ENCODE data around the gene RCSD1.

RCSD1 gene

GRCh38 chr1:167618366-167618765 is 11.7 kb upstream of the RCSD1 start:
- DNase-seq (ENCODE audit: low read depth) = no peak

DNA sequence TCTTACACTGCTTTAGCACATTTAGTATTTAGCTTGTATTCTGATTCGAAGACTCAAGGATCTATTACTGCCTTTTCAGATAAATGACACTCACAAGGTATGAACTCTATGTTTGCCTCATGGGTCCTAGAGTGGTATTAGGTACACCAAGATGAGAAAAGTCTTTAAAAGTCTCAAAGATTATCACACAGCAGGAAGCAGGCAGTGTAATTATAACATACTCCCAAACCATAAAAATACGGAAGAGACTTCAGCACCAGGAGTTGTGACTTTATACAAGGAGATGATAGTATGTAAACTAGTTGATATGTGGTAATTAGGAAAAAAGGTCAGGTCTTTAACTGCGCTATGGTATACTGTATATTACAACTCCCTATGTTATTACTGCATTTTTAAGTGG is 11.2 kb upstream of the RCSD1 start:
- no peak for DNase-seq (ENCODE audit: low read depth)

DNA sequence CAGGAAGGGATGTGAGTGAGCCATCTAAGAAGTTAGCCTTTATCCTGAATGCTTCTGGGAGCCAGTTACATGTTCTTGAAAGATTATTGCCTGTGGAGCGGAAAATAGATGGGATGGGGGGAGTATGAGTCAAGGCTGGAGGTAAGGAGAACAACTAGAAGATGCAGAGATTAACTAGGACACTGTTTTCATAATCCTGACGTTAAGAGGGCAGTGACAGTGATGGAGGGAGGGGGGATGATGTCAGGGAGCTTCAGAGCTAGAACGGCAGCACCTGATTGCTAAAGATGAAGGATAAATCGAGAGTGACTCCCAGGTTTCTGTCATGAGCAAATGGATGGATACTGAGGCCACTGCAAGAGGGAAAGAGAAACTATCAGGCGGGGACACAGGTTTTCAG is 10.0 kb upstream of the RCSD1 start:
- no peak for DNase-seq (ENCODE audit: low read depth)

DNA sequence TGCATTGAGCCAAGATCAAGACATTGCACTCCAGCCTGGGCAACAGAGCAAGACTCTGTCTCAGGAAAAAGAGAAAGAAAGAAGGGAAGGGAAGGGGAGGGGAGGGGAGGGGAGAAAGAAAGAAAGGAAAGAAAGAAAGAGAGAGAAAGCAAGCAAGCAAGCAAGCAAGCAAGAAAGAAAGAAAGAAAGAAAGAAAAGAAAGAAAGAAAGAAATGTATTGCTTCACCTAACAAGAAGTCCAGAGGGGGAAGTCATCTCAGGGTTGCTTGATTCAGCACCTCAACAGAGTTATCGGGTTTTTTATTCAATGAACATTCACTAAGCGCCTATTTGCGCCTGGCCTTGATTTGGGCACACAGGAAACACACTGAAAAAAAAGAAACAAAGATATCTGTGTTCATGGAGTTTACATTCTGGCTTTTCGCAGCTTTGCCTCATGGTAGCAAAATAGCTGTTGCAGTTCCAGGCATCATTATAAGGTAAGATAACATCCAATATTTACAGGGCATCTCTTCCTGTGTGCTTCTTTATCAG is 8.2 kb upstream of the RCSD1 start:
- no peak for DNase-seq (ENCODE audit: low read depth)

- no peak for DNase-seq (ENCODE audit: low read depth)
Measured at GRCh38 chr1:167623951-167624350, 6.1 kb upstream of the RCSD1 start.

- no peak for DNase-seq (ENCODE audit: low read depth)
Measured at GRCh38 chr1:167625040-167625823, 4.8 kb upstream of the RCSD1 start.

- DNase-seq (ENCODE audit: low read depth) = no peak
Measured at GRCh38 chr1:167627615-167627864, 2.5 kb upstream of the RCSD1 start.

DNA sequence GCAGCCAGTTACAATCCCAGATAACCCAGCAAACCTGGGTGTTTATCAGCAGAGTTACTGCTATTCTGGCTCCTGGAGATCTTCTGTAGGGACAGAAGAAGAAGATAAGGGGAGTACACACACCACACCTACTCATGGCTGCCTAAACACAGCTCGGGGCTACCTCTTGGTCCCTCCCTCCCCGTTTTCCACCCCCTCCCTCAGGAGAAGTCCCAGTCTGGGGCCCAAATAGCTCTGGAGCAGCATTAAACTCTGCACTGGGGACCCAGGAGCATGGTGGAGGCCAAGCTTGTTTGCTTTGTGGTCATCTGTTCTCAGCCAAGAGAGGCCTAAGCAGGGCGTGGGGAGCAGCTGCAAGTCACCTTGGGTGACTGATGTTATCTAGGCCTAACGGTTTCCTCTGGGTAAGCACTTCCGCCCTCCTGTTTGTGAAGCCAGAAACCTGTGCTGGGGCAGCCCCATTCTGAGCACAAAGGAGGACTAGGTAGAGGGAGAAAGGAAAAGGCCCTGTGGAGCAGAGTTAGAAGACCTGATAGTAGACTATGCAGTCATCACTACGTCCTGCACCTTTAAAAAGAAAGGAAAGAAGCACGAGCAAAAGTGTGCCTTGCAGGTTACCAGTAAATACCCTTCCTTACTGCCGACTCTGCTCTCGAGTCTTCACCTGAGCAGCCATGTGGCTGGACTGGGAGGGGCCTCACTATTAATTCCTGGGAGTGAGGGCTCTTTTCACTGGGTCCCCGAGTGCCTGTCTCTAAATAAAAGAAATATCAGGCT is 2.0 kb upstream of the RCSD1 start:
- DNase-seq (ENCODE audit: low read depth) = peak; percentile 69

- DNase-seq (ENCODE audit: low read depth) = no peak
Measured at GRCh38 chr1:167628741-167629515, 1.1 kb upstream of the RCSD1 start.

DNA sequence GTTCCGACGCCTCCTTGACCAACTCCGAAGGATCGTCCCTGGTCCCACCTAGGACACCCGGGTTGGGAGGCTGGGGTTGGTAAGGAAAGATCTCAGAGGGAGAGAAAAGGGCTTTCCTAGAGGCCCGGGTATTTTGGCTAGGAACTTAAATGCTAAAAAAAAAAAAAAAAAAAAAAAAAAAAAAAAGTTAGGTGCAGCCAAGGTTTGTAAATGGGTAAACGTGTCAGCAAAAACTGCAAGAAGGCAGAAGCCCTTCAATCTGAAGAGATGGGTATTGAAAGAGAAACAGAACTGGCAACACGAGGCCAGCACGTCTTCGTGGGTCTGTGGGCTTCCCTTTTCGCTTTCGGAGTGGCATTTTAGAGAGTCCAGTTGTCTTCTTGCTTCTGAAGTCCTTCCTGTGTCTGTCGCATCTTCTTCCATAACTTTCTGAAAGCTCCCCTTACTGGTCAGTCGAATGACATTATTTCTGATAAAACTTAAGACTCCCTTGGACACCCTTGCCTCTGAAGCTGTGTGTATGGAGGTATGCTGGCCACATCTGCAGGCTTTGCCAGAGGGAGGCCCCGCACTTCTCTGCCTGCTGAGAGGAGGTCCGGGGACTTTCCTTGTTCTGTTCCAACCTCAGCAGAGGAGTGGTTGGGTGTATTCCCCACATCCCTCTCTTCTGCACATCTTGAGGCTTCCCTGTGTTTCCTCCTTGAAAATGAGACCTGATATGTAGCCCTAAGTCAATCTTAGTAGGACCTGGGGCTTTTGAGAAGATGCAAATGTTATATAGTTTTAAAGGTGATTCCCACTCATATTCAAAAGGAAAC is 745 bp downstream of the RCSD1 start:
- no peak for DNase-seq (ENCODE audit: low read depth)

DNA sequence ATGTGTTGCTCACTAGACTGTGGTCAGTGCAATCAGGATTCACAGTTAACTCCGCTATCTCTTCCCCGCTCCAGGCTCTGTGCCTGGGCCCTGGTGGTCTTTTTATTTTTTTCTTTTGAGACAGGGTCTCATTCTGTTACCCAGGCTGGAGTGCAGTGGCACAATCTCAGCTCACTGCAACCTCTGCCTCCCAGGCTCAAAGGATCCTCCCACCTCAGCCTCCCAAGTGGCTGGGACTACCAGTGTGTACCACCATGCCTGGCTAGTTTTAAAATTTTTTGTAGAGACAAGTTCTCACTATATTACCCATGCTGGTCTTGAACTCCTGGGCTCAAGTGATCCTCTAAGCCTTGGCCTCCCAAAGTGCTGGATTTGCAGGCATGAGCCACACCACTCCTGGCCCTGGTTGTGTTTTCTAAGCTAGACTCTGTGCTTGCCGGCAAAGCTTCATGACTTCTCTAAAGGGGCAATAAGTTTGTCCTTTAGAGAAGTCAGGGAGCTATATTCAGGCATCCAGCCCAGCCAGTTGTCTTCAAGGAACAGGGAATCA is 1.4 kb downstream of the RCSD1 start:
- DNase-seq (ENCODE audit: low read depth) = no peak

DNA sequence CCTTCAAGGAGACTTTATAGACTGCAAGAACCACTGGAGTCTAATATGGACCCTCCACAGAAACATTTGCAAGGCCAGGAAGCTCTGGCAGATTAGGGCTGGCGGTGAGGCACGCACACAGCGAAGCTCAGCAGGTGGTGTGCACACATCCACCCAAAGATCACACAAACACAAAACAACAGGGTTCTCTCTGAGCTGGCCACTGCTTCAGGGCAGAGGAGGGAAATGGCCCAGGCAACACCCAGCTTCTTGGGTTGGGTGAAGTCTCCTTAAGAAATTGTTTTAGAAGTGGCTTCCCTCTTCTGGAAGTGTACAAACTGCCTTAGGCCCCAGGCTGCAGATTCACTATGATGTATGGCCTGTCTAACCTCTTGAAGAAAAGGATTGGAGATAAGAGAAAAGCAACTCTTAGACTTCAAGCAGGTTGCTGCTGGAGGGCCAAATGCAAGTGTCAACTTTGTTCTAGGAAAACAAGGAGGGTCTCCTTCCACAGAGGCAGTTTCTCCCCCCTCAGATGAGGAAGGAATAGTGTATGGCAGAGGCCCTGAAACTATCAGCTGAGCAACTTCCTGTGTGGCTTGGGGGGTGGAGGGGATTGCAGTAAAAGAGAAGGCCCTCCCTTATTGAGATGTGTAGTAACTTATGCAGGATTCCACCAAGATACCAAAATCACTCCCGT is 2.0 kb downstream of the RCSD1 start:
- DNase-seq (ENCODE audit: low read depth) = no peak

DNA sequence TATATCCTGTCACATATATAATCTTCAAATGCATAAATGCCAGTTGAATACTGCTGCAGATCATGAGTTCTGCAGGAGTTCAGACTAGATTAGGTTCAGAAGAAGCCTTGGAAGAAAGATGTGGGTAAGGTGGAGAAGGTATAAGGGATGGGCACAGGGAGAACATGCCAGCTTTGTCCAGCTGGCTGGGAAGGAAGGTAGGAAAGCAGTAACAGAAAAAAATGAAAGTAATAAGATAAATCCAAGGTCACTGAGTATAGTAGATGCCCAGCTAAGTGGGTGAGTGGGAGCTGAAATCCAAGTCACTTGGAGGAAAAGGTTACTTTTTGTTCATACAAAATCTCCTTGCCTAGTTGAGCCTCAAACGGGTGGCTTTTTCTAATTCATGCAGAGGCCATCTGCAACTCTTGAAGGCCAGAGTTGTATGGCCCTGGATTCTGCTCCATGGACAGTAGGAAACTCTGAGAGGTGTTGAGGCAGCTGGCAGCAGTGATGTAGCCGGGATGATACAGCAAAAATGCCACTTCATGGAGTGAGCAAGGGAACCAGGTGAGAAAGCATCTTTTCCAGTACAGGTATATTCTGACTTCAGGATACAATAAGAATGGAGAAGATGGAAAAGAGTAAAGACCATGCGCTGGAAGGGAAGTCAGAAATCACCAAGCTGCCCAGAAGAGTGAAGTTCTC is 3.4 kb downstream of the RCSD1 start:
- no peak for DNase-seq (ENCODE audit: low read depth)

DNA sequence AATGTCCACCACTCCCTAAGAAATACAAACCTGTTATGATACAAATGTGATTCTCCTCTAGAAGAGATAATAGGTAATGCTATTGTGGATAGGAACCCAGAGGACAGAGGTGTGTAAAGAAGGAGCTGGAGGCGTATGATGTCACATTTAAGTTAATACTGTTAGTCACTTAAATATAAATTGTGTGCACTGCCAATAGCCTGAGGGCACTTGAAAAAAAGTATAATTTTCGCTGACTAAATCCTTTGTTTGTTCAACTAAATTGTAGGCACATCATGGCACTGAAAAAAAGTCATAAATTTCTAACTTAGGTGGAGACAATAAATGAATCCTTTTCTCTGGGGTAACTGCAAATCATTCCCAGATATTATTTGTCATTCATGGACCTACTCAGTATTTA is 4.4 kb downstream of the RCSD1 start:
- no peak for DNase-seq (ENCODE audit: low read depth)

DNA sequence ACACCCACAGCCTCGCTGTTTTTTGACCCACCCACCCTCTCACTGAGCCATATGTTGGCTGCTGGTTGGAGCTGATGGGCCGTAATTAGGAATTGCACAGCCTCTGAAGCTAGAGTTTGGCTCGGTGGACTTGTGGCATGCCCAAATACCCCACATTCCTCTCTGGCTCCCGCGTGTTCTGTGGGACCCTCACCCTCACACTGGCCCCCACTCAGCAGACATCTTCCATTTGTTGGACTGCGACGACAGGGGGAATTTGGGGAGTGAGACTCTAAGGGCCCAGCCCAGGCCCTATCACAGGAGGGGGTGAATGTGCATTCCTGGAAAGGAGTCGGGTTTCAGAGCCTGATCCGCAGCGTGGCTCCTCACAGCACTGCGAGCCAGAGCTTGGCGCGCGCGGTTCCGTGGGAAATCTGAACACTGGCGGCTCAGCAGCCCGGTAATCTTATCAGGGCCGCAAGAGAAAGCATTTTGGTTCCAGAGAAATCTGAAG is 5.2 kb downstream of the RCSD1 start:
- DNase-seq (ENCODE audit: low read depth) = no peak

DNA sequence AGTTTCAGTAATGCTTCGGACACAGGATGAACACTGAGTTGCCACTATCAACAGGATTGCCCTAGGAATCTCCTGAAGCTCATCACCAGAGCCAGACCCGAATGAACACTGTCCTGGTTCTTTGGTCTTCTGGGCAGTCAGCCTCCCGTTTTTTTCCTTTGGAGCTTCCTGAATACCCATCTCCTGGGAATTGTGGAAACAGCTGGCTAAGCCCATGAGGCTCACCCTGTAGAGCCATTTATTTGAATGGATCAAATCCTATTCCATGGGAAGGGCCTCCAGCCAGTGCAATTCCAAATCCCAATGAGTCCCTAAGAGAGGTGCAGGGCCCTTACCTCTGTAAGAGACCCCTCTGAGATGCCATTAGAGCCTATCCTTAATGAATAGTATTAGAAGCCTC is 5.9 kb downstream of the RCSD1 start:
- DNase-seq (ENCODE audit: low read depth) = no peak

DNA sequence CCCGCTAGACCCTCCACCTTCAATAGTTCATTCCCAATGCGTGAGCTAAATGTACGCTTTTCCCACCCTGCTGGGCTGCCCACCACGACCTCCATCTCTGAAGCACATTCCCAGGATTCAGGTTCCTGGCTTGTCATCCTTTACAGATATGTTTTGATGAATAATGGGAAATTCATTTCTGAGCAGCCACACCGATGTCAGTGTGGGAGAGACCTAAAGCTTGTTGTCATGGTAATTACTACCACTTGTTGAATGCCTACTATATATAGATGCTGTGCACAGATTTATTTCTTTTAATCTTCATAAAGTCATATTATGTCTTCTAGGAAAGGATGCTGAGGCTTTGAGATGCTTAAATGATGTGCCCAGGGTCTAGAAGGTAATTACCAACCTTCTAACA is 8.0 kb downstream of the RCSD1 start:
- no peak for DNase-seq (ENCODE audit: low read depth)

DNA sequence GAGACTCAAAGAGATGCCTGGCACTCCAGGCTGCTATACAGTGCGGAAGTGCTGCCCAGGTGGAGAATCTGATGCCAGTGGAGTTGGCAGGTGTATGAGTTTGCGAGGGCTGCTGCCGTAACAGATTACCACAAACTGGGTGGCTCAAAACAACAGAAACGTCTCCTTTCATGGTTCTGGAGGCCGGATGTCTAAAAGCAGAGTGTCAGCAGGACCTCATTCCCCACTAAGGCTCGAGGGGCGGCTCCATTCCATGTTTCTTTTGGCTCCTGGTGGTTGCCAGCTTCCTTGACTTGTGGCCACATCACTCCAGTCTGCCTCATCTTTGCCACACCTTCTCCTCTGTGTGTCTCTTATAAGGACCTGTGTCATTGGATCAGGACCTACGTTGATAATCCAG is 10.0 kb downstream of the RCSD1 start:
- no peak for DNase-seq (ENCODE audit: low read depth)

DNA sequence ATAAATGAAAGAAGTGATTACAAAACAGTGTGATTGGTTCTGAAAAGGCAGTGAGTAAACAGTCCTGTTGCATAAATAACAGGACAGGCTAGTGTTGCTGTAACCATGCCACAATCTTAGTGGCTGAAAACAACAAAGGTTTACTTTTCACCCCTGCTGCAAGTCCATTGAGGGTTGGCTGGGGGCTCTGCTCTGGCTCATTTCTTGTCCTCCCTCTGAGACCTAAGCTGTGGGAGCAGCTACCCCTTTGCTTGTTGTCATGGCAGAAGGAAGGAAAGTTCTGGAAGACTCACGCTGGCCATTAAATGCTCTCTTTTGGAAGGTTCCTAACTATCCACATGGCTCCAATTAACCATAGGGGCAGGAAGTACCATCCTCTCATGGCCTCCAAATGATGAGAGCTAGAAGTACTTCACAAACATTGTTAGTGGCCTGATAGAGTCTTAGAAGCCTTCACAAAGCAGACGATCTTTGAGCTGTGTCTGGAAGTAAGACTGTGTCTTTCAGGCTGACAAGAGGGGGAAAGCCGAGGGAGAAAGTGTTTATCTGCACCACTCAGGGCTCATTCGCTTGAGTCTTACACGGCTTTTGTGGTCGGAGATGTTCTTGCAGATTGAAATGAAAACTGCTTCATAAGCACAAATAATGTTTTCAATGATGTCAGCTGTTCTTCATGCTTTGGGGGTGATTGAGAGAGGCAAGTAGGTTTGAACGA is 11.9 kb downstream of the RCSD1 start:
- no peak for DNase-seq (ENCODE audit: low read depth)

DNA sequence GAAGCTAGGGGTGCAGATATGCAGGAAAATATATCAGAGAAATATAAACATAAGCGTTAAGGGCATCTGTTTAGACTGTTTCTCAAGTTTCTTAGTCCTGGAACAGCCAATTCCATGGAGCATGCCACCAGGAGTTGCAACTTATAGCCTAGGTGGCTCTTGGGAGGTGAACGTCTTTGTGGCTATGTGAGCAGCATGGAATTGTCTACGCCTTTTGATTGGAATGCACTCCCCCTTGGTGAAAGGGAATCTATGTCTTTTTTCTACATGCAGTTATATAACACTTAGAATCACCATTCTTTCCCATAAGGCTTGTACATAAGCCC is 12.4 kb downstream of the RCSD1 start:
- no peak for DNase-seq (ENCODE audit: low read depth)
